GM21825 (cell line): Measurements from ENCODE around the gene INSR.
"Not testable (repeated sequence)": the region's sequence is repeated elsewhere in the genome, so short reads cannot be mapped to it uniquely, and the experiment has no call there.

Source experiments
- ATAC-seq: cut with Tn5 transposase; IDR thresholded peaks from one replicate; pipeline ENCODE4 v1.9.1; 2021; ENCODE audit warnings: mild to moderate bottlenecking, moderate library complexity; ENCODE audit not compliant: unreplicated experiment

INSR gene

GRCh38 chr19:7293762-7294557 is at the start of gene INSR:
Gene INSR, minus strand, starts transcription at chr19:7294414. Its CDS starts 523 bp downstream, at chr19:7293891.
- ATAC-seq: peak; percentile 65

- no peak for ATAC-seq
Observed at GRCh38 chr19:7342143-7342542, 47.9 kb upstream of the INSR start.

DNA sequence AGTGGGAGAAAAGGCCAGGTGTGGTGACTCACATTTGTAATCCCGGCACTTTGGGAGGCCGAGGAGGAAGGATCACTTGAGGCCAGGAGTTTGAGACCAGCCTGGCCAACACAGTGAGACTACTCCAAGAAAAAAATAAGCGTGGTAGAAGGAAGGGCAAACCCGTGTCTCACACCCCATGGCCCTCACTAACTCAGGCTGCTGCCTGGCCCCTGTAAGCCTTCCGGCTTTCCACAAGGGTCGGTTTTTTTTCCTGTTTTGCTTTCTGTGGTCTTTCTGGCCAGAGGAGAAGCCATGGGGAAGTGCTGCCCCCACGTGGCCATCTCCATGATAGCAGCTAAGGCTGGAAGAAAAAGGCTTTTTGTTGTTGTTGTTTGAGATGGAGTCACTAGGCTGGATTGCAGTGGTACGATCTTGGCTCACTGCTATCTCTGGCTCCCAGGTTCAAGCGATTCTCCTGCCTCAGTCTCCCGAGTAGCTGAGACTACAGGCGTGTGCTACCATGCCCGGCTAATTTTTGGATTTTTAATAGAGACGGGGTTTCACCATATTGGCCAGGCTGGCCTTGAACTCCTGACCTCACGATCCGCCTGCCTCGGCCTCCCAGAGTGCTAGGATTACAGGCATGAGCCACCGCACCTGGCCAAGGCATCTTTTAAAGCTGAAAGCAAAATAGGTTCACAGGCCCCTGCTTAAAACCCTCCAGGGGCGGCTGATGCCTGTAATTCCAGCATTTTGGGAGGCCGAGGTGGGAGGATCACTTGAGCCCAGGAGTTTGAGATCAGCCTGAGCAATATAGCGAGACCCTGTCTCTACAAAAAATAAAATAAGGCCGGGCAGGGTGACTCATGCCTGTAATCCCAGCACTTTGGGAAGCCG is 47.0 kb upstream of the INSR start:
- no peak for ATAC-seq

DNA sequence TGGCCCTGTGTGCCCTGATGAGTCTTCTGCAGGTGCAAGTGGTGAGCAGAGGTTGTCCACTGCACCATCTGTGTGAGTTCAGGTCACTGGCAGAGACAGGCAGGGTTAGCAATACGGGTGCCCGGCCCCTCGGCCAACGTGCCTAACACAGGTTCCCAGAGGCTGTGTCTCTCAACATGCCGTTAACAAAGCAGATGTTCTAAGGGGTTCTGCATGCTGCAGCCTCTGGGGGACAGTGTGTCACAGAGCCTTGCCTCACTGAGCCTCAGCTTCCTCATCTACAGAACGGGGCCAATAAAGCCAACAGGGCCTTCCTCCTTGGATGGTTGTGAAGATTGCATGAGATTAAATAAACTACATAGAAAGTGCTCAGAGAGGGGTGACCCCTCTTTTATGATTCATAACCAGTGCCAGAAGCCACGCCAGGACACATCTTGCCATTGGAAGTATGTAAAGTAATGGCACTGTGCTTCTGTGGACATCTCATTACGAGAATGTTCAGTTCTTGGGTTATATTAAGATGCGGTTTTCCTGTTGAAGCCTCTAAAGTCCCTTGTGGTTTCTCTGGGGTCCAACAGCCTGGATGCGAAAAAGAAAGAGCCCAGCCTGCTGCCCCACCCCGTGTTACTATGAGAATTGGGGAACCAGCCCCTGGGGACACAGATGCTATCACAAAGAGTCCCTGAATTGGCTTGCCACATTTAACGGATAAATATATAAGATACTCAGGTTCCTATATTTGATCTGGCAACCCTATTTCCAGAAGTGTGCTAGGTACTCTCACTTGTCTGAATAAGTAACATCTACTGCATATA is 43.4 kb upstream of the INSR start:
- peak; percentile 68 for ATAC-seq

- no peak for ATAC-seq
Observed at GRCh38 chr19:7336321-7336973, 42.2 kb upstream of the INSR start.

GRCh38 chr19:7333198-7334118 is 39.2 kb upstream of the INSR start:
- no peak for ATAC-seq

DNA sequence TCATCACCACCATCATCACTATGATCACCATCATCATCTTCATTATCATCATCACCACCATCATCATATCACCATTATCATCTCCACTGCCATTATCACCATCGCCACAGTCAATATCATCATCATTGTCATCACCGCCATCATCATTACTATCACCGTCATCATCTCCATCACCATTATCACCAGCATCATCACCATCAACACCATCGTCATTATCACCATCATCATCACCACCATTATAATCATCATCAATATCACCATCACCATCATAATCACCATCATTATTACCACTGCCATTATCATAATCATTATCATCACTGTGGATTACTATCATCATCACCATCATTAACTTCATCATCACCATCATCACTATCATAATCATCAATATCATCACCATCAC is 37.2 kb upstream of the INSR start:
- no peak for ATAC-seq

- ATAC-seq: no peak
Observed at GRCh38 chr19:7328647-7329046, 34.4 kb upstream of the INSR start.

- no peak for ATAC-seq
Observed at GRCh38 chr19:7327802-7328201, 33.6 kb upstream of the INSR start.

DNA sequence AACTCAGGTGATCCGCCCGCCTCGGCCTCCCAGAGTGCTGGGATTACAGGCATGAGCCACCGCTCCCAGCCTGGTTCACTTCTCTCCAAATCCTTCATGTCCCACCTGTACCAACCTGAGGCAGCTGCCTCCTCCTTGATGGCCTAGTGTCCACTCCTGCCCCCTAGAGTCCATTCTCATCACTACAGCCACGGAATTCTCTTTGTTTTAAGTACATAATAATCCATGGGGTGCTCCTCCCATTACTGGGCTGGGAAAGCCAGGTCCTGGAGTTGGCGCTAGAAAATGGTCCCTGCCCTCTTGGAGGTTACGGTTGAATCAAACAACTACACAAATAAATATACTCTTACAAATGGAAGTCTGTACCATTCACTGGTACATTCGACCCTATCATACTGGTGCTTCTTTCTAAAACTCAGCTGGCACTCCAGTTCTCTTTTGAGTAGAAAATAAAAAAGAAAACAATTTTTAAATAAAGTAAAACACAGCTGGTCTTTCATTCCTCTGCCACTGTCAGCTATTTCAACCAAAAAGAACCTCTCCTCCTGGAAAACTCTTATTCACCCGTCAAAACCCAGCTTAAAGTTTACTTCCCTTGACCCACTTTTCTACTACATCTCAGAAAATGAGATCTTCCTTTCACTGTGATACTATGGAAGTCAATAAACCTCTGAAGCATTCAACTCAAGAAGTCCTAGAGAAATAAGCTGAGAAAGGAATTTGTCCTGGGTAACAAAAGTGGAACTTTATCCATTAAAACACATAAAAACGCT is 32.1 kb upstream of the INSR start:
- no peak for ATAC-seq

- ATAC-seq: no peak
Observed at GRCh38 chr19:7318176-7318575, 24.0 kb upstream of the INSR start.

GRCh38 chr19:7312816-7313215 is 18.6 kb upstream of the INSR start:
- no peak for ATAC-seq

DNA sequence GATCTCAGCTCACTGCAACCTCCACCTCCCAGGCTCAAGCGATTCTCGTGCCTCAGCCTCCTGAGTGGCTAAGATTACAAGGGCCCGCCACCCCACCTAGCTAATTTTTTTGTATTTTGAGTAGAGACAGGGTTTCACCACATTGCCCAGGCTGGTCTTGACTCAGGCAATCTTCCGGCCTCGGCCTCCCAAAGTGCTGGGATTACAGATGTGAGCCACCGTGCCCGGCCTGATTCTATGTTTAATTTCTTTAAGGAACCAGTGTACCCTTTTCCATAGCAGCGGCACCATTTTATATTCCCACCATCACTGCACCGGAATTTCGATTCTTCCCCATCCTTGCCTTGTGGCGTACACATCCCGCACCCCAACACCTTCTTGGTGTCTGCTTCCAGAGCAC is 17.7 kb upstream of the INSR start:
- no peak for ATAC-seq

GRCh38 chr19:7308327-7308726 is 14.1 kb upstream of the INSR start:
- ATAC-seq: not testable (repeated sequence)

GRCh38 chr19:7307590-7308218 is 13.5 kb upstream of the INSR start:
- no peak for ATAC-seq

- ATAC-seq: no peak
Observed at GRCh38 chr19:7304200-7304599, 10.0 kb upstream of the INSR start.

GRCh38 chr19:7303470-7303869 is 9.3 kb upstream of the INSR start:
- no peak for ATAC-seq

- no peak for ATAC-seq
Observed at GRCh38 chr19:7301525-7301924, 7.3 kb upstream of the INSR start.
